HEK293 (cell line): Measurements from ENCODE around the gene ADNP.

Experiments used
- RBAK ChIP-seq: fragments of 450-650 bp; formaldehyde crosslinking; IDR thresholded peaks from 2 replicates; pipeline ENCODE4 v1.5.1; 2016; ENCODE audit warnings: missing biosample characterization, missing genetic modification characterization
- ZBTB7A ChIP-seq: fragments of 450-650 bp; formaldehyde crosslinking; IDR thresholded peaks from 2 replicates; pipeline ENCODE4 v1.5.1; 2016; ENCODE audit warnings: low read depth, missing biosample characterization, missing genetic modification characterization
- ZFP37 ChIP-seq: fragments of 450-650 bp; formaldehyde crosslinking; IDR thresholded peaks from 2 replicates; pipeline ENCODE4 v1.5.1; 2016; ENCODE audit warnings: missing biosample characterization, missing genetic modification characterization
- ZNF24 ChIP-seq: fragments of 450-650 bp; formaldehyde crosslinking; IDR thresholded peaks from 2 replicates; pipeline ENCODE4 v1.5.1; 2016; ENCODE audit warnings: missing biosample characterization, missing genetic modification characterization
- ZNF658 ChIP-seq: fragments of 450-650 bp; formaldehyde crosslinking; IDR thresholded peaks from 2 replicates; pipeline ENCODE4; 2016; ENCODE audit warnings: missing biosample characterization, missing genetic modification characterization
- TF ChIP-seq, protein P1 (sequence below): fragments of 450-650 bp; formaldehyde crosslinking; IDR thresholded peaks from 2 replicates; pipeline ENCODE4 v1.5.1; 2016; ENCODE audit warnings: missing biosample characterization, missing genetic modification characterization
- TF ChIP-seq, protein P2 (sequence below): fragments of 450-650 bp; formaldehyde crosslinking; IDR thresholded peaks from 2 replicates; pipeline ENCODE4 v1.5.1; 2016; ENCODE audit warnings: missing biosample characterization, missing genetic modification characterization, low read depth
- TF ChIP-seq, protein P3 (sequence below): fragments of 450-650 bp; formaldehyde crosslinking; IDR thresholded peaks from 2 replicates; pipeline ENCODE4 v1.5.1; 2016; ENCODE audit warnings: missing biosample characterization, missing genetic modification characterization
- TF ChIP-seq, protein P4 (sequence below): fragments of 450-650 bp; formaldehyde crosslinking; IDR thresholded peaks from 2 replicates; pipeline ENCODE4 v1.5.1; 2016; ENCODE audit warnings: missing biosample characterization, missing genetic modification characterization

DNA sequence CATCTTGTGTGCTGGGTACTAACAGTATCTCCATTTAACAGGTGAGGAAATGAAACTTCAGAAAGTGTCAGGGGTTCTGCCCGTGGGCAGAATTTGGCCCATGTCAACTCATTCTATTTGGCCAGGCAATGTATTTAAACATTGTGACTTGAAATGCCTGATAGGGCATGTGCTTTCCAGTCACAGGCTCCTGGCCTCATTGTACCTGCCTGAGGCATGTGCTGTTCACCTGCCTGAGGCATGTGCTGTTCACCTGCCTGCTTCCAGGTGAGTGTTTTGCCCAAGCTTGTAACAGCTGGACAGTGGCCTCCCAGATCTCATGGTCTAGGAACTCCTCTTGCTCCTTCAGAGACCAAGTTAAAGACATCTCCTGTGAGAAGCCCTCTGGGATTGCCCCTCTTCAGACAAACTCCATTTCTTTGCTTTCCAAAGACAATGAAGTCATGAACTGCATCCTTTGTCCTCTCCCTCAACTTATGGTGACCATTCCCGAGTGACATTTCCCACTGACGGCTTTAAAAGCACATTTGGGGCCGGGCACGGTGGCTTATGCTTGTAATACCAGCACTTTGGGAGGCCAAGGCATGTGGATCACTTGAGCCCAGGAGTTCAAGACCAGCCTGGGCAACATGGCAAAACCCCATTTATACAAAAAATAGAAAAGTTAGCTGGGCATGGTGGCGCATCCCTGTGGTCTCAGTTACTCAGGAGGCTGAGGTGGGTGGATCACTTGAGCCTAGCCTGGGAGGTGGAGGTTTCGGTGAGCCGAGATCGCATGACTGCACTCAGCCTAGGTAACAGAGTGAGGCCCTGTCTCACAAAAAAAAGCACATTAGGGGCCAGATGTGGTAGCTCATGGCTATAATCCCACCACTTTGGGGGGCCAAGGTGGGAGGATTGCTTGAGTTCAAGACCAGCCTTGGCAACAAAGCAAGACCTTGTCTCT is 87.6 kb downstream of the ADNP start:
- TF ChIP-seq, protein P1, sequence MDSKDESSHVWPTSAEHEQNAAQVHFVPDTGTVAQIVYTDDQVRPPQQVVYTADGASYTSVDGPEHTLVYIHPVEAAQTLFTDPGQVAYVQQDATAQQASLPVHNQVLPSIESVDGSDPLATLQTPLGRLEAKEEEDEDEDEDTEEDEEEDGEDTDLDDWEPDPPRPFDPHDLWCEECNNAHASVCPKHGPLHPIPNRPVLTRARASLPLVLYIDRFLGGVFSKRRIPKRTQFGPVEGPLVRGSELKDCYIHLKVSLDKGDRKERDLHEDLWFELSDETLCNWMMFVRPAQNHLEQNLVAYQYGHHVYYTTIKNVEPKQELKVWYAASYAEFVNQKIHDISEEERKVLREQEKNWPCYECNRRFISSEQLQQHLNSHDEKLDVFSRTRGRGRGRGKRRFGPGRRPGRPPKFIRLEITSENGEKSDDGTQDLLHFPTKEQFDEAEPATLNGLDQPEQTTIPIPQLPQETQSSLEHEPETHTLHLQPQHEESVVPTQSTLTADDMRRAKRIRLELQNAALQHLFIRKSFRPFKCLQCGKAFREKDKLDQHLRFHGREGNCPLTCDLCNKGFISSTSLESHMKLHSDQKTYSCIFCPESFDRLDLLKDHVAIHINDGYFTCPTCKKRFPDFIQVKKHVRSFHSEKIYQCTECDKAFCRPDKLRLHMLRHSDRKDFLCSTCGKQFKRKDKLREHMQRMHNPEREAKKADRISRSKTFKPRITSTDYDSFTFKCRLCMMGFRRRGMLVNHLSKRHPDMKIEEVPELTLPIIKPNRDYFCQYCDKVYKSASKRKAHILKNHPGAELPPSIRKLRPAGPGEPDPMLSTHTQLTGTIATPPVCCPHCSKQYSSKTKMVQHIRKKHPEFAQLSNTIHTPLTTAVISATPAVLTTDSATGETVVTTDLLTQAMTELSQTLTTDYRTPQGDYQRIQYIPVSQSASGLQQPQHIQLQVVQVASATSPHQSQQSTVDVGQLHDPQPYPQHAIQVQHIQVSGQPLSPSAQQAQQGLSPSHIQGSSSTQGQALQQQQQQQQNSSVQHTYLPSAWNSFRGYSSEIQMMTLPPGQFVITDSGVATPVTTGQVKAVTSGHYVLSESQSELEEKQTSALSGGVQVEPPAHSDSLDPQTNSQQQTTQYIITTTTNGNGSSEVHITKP (tag by site-specific recombination) = no peak
- TF ChIP-seq, protein P2, sequence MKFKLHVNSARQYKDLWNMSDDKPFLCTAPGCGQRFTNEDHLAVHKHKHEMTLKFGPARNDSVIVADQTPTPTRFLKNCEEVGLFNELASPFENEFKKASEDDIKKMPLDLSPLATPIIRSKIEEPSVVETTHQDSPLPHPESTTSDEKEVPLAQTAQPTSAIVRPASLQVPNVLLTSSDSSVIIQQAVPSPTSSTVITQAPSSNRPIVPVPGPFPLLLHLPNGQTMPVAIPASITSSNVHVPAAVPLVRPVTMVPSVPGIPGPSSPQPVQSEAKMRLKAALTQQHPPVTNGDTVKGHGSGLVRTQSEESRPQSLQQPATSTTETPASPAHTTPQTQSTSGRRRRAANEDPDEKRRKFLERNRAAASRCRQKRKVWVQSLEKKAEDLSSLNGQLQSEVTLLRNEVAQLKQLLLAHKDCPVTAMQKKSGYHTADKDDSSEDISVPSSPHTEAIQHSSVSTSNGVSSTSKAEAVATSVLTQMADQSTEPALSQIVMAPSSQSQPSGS (tag by site-specific recombination) = no peak
- TF ChIP-seq ZFP37 (no peak), ZNF658 (tag by site-specific recombination) (no peak), RBAK (no peak), ZBTB7A (no peak), ZNF24 (no peak)
- TF ChIP-seq, protein P3, sequence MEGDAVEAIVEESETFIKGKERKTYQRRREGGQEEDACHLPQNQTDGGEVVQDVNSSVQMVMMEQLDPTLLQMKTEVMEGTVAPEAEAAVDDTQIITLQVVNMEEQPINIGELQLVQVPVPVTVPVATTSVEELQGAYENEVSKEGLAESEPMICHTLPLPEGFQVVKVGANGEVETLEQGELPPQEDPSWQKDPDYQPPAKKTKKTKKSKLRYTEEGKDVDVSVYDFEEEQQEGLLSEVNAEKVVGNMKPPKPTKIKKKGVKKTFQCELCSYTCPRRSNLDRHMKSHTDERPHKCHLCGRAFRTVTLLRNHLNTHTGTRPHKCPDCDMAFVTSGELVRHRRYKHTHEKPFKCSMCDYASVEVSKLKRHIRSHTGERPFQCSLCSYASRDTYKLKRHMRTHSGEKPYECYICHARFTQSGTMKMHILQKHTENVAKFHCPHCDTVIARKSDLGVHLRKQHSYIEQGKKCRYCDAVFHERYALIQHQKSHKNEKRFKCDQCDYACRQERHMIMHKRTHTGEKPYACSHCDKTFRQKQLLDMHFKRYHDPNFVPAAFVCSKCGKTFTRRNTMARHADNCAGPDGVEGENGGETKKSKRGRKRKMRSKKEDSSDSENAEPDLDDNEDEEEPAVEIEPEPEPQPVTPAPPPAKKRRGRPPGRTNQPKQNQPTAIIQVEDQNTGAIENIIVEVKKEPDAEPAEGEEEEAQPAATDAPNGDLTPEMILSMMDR (tag by site-specific recombination) = no peak
- TF ChIP-seq, protein P4, sequence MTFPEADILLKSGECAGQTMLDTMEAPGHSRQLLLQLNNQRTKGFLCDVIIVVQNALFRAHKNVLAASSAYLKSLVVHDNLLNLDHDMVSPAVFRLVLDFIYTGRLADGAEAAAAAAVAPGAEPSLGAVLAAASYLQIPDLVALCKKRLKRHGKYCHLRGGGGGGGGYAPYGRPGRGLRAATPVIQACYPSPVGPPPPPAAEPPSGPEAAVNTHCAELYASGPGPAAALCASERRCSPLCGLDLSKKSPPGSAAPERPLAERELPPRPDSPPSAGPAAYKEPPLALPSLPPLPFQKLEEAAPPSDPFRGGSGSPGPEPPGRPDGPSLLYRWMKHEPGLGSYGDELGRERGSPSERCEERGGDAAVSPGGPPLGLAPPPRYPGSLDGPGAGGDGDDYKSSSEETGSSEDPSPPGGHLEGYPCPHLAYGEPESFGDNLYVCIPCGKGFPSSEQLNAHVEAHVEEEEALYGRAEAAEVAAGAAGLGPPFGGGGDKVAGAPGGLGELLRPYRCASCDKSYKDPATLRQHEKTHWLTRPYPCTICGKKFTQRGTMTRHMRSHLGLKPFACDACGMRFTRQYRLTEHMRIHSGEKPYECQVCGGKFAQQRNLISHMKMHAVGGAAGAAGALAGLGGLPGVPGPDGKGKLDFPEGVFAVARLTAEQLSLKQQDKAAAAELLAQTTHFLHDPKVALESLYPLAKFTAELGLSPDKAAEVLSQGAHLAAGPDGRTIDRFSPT (tag by site-specific recombination) = no peak
